ENCODE measurements around the gene IFNLR1. TPM values are rescaled to one million over a fixed set of nuclear protein-coding genes. Genes with fewer than 3 reads are reported as not detected.

The IFNLR1 gene
- total and polyA plus RNA-seq, 5 donors from 2014 or later: 0.36 to 2.8 (median 0.67) TPM

DNA sequence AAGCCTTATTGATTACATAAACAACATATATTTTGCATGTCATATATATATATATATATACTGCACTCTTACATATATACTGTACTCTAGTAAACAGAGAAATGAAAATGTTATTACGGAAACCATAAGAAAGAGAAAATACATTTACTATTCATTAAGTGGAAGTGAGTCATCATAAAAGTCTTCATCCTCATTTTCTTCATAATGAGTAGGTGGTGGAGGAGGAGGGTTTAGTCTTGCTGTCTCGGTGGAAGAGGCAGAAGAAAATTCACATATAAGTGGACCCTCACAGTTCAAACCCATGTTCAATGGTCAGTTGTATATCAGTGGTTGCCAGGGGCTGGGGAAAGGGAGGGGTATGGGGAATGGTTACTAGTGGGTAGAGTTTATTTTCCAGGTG is 8.0 kb upstream of the IFNLR1 start:
- Histone ChIP-seq H3K4me3 (ENCODE audit: low read depth, low read length) (no peak overlapping the region), H3K4me1 (ENCODE audit: control insufficient read depth, insufficient read depth, low read length, poor library complexity, severe bottlenecking) (peaks cover 11% of the 10 kb centered on the region), H3K9me3 (ENCODE audit: control insufficient read depth in 2 of 2, low read length in 2 of 2) (no peaks in the 10 kb centered on the region), H3K27me3 (ENCODE audit: control insufficient read depth, insufficient read depth, low read length) (no peaks in the 10 kb centered on the region), H3K36me3 (ENCODE audit: control insufficient read depth, insufficient read depth, low read length) (no peaks in the 10 kb centered on the region), H3K27ac (ENCODE audit: insufficient read depth, low read length, poor library complexity, severe bottlenecking) (no peak overlapping the region)
- Mint-ChIP-seq H3K27me3 (peaks cover 4% of the 10 kb centered on the region), H3K27ac (peak overlapping the region in 1 of 3 donors; percentile 26), H3K4me1 (peaks cover 1 to 27% (median 20%) of the 10 kb centered on the region in 4 donors), H3K4me3 (no peak overlapping the region), H3K36me3 (no peaks in the 10 kb centered on the region), H3K9me3 (peaks cover 0 to 1% (median 0%) of the 10 kb centered on the region in 7 donors)
- ATAC-seq (ENCODE audit: low read depth in 2 of 2) (no peak), DNase-seq (peak in 1 of 3 donors; percentile 30)

DNA sequence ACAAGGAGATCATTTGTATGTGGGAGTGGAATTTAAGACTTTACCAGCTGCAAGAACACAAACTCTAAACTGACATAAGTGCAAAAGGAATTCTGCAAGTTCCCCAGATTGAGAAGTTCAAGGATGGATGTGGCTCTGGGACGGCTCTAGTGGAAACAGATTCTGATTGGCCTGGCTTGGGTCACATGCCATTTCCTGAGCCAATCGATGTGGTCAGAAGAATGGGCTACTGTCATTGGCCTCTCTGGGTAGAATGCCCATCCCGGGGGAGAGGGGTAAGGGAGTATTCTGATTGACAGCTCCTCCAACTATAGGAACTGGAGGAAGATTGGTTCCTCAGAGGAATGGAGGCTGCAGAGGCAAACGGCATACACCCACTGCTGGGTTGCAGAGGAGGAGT is 6.0 kb upstream of the IFNLR1 start:
- no peaks in the 10 kb centered on the region for H3K36me3 ChIP-seq (ENCODE audit: control insufficient read depth, insufficient read depth, low read length)
- no peak overlapping the region for H3K4me3 ChIP-seq (ENCODE audit: low read depth, low read length)
- Mint-ChIP-seq H3K9me3 (peaks cover 0 to 1% (median 0%) of the 10 kb centered on the region in 7 donors), H3K4me3 (no peak overlapping the region), H3K36me3 (no peaks in the 10 kb centered on the region), H3K4me1 (peaks cover 9 to 33% (median 28%) of the 10 kb centered on the region in 4 donors), H3K27me3 (no peaks in the 10 kb centered on the region), H3K27ac (peak overlapping the region in 2 of 3 donors; percentile 27 to 46)
- H3K27ac ChIP-seq (ENCODE audit: insufficient read depth, low read length, poor library complexity, severe bottlenecking): no peak overlapping the region
- no peaks in the 10 kb centered on the region for H3K9me3 ChIP-seq (ENCODE audit: control insufficient read depth in 2 of 2, low read length in 2 of 2)
- DNase-seq: no peak
- ATAC-seq (ENCODE audit: low read depth in 2 of 2): no peak
- no peaks in the 10 kb centered on the region for H3K27me3 ChIP-seq (ENCODE audit: control insufficient read depth, insufficient read depth, low read length)
- peaks cover 15% of the 10 kb centered on the region for H3K4me1 ChIP-seq (ENCODE audit: control insufficient read depth, insufficient read depth, low read length, poor library complexity, severe bottlenecking)

DNA sequence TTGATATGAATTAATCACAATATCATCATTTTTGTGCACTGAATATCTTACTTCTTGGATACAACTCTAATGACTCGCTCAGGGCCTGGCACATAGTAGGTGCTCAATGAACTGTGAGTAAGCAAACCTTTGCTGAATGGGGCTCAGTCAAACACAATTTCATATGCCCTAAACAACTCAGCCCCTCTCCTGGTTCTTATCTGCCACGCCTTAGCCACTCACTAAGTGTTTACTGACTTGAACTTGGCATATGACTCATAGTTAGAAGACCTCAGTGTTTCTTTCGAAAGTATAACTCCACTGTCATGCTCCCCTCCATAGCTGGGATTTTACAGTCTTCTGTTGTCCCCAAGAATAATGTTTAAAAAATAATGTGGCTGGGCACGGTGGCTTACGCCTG is 4.8 kb upstream of the IFNLR1 start:
- H3K9me3 ChIP-seq (ENCODE audit: control insufficient read depth in 2 of 2, low read length in 2 of 2): no peaks in the 10 kb centered on the region
- H3K27ac Mint-ChIP-seq: peak overlapping the region in 1 of 3 donors; percentile 96
- H3K36me3 Mint-ChIP-seq: no peaks in the 10 kb centered on the region
- no peaks in the 10 kb centered on the region for H3K27me3 ChIP-seq (ENCODE audit: control insufficient read depth, insufficient read depth, low read length)
- peak in 1 of 3 donors; percentile 84 for DNase-seq
- H3K9me3 Mint-ChIP-seq: peaks cover 0 to 1% (median 0%) of the 10 kb centered on the region in 7 donors
- H3K4me3 Mint-ChIP-seq: peak overlapping the region in 1 of 4 donors; percentile 42
- no peak overlapping the region for H3K4me3 ChIP-seq (ENCODE audit: low read depth, low read length)
- no peaks in the 10 kb centered on the region for H3K36me3 ChIP-seq (ENCODE audit: control insufficient read depth, insufficient read depth, low read length)
- H3K27ac ChIP-seq (ENCODE audit: insufficient read depth, low read length, poor library complexity, severe bottlenecking): no peak overlapping the region
- peaks cover 23% of the 10 kb centered on the region for H3K4me1 ChIP-seq (ENCODE audit: control insufficient read depth, insufficient read depth, low read length, poor library complexity, severe bottlenecking)
- peak; percentile 74 to 85 for ATAC-seq (ENCODE audit: low read depth in 2 of 2)
- H3K4me1 Mint-ChIP-seq: peaks cover 9 to 41% (median 28%) of the 10 kb centered on the region in 4 donors
- H3K27me3 Mint-ChIP-seq: no peaks in the 10 kb centered on the region

DNA sequence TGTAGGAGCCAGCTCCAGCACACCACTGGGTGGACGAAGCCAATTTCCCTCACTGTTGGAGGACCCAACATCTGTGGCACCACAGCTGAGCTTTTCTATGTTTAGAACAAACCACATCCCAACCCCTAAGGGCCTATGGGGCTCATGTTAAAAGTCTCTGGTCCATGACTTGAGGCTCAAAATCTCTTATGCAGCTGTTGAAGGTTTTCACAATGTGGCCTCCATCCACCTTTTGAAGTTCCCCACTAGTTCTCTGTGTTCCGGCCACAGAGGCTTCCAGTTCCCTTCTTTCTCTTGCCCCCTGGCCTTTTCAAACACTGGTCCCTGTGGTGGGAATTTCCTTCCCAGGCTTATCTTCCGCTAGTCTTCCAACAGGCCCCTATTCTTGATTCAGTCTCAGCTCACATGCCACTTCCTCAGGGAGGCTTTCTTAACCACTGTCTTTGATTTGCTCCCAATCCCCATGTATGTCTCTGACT is 3.9 kb upstream of the IFNLR1 start:
- H3K4me1 ChIP-seq (ENCODE audit: control insufficient read depth, insufficient read depth, low read length, poor library complexity, severe bottlenecking): peaks cover 29% of the 10 kb centered on the region
- ATAC-seq (ENCODE audit: low read depth in 2 of 2) (no peak), DNase-seq (peak in 1 of 3 donors; percentile 24)
- H3K27me3 ChIP-seq (ENCODE audit: control insufficient read depth, insufficient read depth, low read length): no peaks in the 10 kb centered on the region
- Mint-ChIP-seq H3K27ac (peak overlapping the region in 1 of 3 donors; percentile 62), H3K4me1 (peaks cover 9 to 47% (median 33%) of the 10 kb centered on the region in 4 donors), H3K27me3 (no peaks in the 10 kb centered on the region), H3K9me3 (peaks cover 0 to 1% (median 0%) of the 10 kb centered on the region in 7 donors), H3K4me3 (peak overlapping the region in 1 of 4 donors; percentile 13), H3K36me3 (no peaks in the 10 kb centered on the region)
- H3K36me3 ChIP-seq (ENCODE audit: control insufficient read depth, insufficient read depth, low read length): no peaks in the 10 kb centered on the region
- H3K4me3 ChIP-seq (ENCODE audit: low read depth, low read length): no peak overlapping the region
- no peaks in the 10 kb centered on the region for H3K9me3 ChIP-seq (ENCODE audit: control insufficient read depth in 2 of 2, low read length in 2 of 2)
- no peak overlapping the region for H3K27ac ChIP-seq (ENCODE audit: insufficient read depth, low read length, poor library complexity, severe bottlenecking)

DNA sequence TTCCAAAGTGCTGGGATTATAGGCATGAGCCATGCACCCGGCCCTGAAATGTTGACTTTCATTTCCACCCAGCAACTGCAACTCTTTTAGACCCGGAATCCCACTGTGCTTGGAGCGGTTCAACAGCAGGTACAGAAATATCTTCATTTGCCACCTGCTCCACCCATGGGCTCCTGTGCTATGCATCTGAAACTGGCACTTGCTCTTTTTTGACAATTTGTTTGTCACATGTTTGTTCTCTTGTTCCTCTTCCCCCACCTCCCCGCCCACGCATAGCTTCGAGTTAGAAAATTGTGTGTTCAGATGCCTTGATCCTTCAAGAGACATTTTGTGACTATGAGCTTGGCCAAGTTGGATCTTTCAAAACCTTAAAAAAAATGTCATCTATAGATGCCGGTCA is 2.4 kb upstream of the IFNLR1 start:
- peak overlapping the region; percentile 49 to 85 (median 72) for H3K4me3 Mint-ChIP-seq
- DNase-seq: peak in 1 of 3 donors; percentile 29
- Histone ChIP-seq H3K27ac (ENCODE audit: insufficient read depth, low read length, poor library complexity, severe bottlenecking) (no peak overlapping the region), H3K4me1 (ENCODE audit: control insufficient read depth, insufficient read depth, low read length, poor library complexity, severe bottlenecking) (peaks cover 29% of the 10 kb centered on the region), H3K36me3 (ENCODE audit: control insufficient read depth, insufficient read depth, low read length) (no peaks in the 10 kb centered on the region), H3K9me3 (ENCODE audit: control insufficient read depth in 2 of 2, low read length in 2 of 2) (no peaks in the 10 kb centered on the region), H3K27me3 (ENCODE audit: control insufficient read depth, insufficient read depth, low read length) (no peaks in the 10 kb centered on the region), H3K4me3 (ENCODE audit: low read depth, low read length) (no peak overlapping the region)
- no peaks in the 10 kb centered on the region for H3K27me3 Mint-ChIP-seq
- peak overlapping the region in 1 of 3 donors; percentile 49 for H3K27ac Mint-ChIP-seq
- H3K36me3 Mint-ChIP-seq: no peaks in the 10 kb centered on the region
- H3K4me1 Mint-ChIP-seq: peaks cover 9 to 51% (median 33%) of the 10 kb centered on the region in 4 donors
- ATAC-seq (ENCODE audit: low read depth in 2 of 2): no peak
- H3K9me3 Mint-ChIP-seq: peaks cover 0 to 1% (median 0%) of the 10 kb centered on the region in 7 donors

DNA sequence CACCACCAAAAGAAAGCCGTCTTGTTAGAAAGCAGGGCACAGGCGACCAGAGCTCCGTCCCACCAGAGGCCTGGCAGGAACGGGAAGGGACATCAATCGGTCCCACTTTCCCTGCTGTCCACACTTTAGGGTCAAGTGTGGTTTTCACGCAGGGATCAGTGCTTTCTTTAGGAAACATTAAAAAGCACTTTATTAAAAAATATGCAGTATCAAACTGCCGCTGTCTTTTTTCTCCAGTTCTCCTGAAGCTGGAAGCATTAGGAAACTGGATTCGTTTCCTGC is 437 bp downstream of the IFNLR1 start:
- DNase-seq (no peak), ATAC-seq (ENCODE audit: low read depth in 2 of 2) (no peak)
- Mint-ChIP-seq H3K36me3 (peaks cover under 1% of the 10 kb centered on the region), H3K27ac (peak overlapping the region in 2 of 3 donors; percentile 77 to 83), H3K27me3 (no peaks in the 10 kb centered on the region), H3K9me3 (peaks cover 0 to 2% (median 0%) of the 10 kb centered on the region in 7 donors), H3K4me3 (peak overlapping the region; percentile 84 to 94 (median 87)), H3K4me1 (peaks cover 14 to 43% (median 27%) of the 10 kb centered on the region in 4 donors)
- peak overlapping the region; percentile 62 for H3K4me3 ChIP-seq (ENCODE audit: low read depth, low read length)
- H3K4me1 ChIP-seq (ENCODE audit: control insufficient read depth, insufficient read depth, low read length, poor library complexity, severe bottlenecking): peaks cover 29% of the 10 kb centered on the region
- no peaks in the 10 kb centered on the region for H3K27me3 ChIP-seq (ENCODE audit: control insufficient read depth, insufficient read depth, low read length)
- H3K36me3 ChIP-seq (ENCODE audit: control insufficient read depth, insufficient read depth, low read length): no peaks in the 10 kb centered on the region
- no peaks in the 10 kb centered on the region for H3K9me3 ChIP-seq (ENCODE audit: control insufficient read depth in 2 of 2, low read length in 2 of 2)
- peak overlapping the region; percentile 19 for H3K27ac ChIP-seq (ENCODE audit: insufficient read depth, low read length, poor library complexity, severe bottlenecking)

DNA sequence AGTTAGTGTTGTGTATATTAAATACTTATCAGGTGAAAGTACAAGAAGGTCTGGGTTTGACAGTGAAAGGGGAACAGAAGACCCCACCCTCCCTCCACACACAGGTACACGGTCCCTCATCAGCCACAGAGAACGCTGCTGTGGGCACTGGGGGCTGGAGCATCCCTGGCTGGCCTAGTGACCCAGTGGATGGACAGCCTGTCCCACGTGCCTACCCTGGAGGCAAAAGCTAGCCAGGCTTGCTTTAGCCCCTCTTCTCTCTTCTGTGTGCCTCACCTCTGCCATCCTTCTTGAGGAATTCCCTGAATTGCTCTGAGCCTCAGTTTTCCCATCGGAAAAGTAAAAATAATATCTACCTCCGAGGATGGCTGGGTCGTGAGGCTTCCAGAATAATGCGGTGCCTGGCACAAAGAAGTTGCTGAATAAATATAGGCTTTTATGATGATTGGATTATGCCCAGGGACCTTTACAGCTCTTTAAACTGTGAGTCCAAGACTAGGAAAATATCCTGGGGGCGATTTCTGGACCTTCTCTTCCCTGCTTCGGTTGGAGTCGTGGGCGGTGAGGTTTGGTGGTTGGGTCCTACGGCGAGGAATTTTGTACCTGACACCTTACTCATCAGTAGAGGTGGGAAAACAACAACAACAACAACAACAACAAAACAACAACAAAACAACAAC is 918 bp downstream of the IFNLR1 start:
- Mint-ChIP-seq H3K4me3 (peak overlapping the region; percentile 84 to 94 (median 87)), H3K4me1 (peaks cover 14 to 41% (median 24%) of the 10 kb centered on the region in 4 donors), H3K9me3 (peaks cover 0 to 2% (median 0%) of the 10 kb centered on the region in 7 donors), H3K27ac (peak overlapping the region in 2 of 3 donors; percentile 77 to 83), H3K27me3 (no peaks in the 10 kb centered on the region), H3K36me3 (peaks cover 3% of the 10 kb centered on the region)
- peaks cover 24% of the 10 kb centered on the region for H3K4me1 ChIP-seq (ENCODE audit: control insufficient read depth, insufficient read depth, low read length, poor library complexity, severe bottlenecking)
- no peaks in the 10 kb centered on the region for H3K9me3 ChIP-seq (ENCODE audit: control insufficient read depth in 2 of 2, low read length in 2 of 2)
- peak overlapping the region; percentile 62 for H3K4me3 ChIP-seq (ENCODE audit: low read depth, low read length)
- ATAC-seq (ENCODE audit: low read depth in 2 of 2): no peak
- no peaks in the 10 kb centered on the region for H3K36me3 ChIP-seq (ENCODE audit: control insufficient read depth, insufficient read depth, low read length)
- H3K27me3 ChIP-seq (ENCODE audit: control insufficient read depth, insufficient read depth, low read length): no peaks in the 10 kb centered on the region
- DNase-seq: no peak
- H3K27ac ChIP-seq (ENCODE audit: insufficient read depth, low read length, poor library complexity, severe bottlenecking): no peak overlapping the region

Data from CD4-positive, CD25-positive, alpha-beta regulatory T cell (primary cell).